ENCODE data around the gene OPN1MW3. TPM values are rescaled to one million over a fixed set of nuclear protein-coding genes. Genes with fewer than 3 reads are reported as not detected.
"Not testable (repeated sequence)": the region's sequence is repeated elsewhere in the genome, so short reads cannot be mapped to it uniquely, and the experiment has no call there.

OPN1MW3 gene
- total RNA-seq, 2 experiments from 2014 or later = not detected

GRCh38 chrX:154298312-154298711 lies 40.9 kb downstream of the OPN1MW3 start:
- peaks cover 10% of the 10 kb centered on the region for H3K4me1 ChIP-seq (ENCODE audit: insufficient read depth, low read length, poor library complexity, severe bottlenecking)
- DNase-seq (ENCODE audit: low spot score) = peak; percentile 37
- ChIA-PET CTCF (ENCODE audit: unreplicated experiment) (interaction anchor here (0.8 kb wide), 1 partner anchor 10 kb away, joined by 5 read pairs; no protein-coding TSS in a partner anchor), POLR2A (interaction anchor here (0.5 to 1.0 kb wide), 5 partner anchors 16 to 258 kb away, joined by 3 to 5 read pairs (median 3); no protein-coding TSS in a partner anchor)
- intact Hi-C loops (cut with micrococcal nuclease; ENCODE audit: unreplicated experiment) = no loop called here
- H3K79me2 ChIP-seq (ENCODE audit: insufficient read depth, low read depth, low read length) = no peaks in the 10 kb centered on the region
- H3K27ac ChIP-seq (ENCODE audit: low read depth, low read length, poor library complexity, severe bottlenecking) = peak overlapping the region; percentile 11
- TF ChIP-seq CTCF (conservative IDR thresholded peaks at IDR 0.05; ENCODE audit: low read length) (no peak), EZH2phosphoT487 (IDR thresholded peaks at IDR 0.05; ENCODE audit: borderline replicate concordance, low read depth, low read length) (no peak)
- H3K36me3 ChIP-seq (ENCODE audit: insufficient read depth, low read length) = no peaks in the 10 kb centered on the region
- H3K9me2 ChIP-seq (ENCODE audit: insufficient read depth, low read length) = no peaks in the 10 kb centered on the region
- BruUV-seq (replicated peaks) = no TSS peak
- no peak overlapping the region for H3K4me3 ChIP-seq (ENCODE audit: low read depth, low read length, poor library complexity, severe bottlenecking)
- no peaks in the 10 kb centered on the region for H4K20me1 ChIP-seq (ENCODE audit: insufficient read depth, low read length)
- H3K9me3 ChIP-seq (ENCODE audit: low read length) = no peaks in the 10 kb centered on the region
- no peak overlapping the region for H3K4me2 ChIP-seq (ENCODE audit: low read length)
- peak overlapping the region; percentile 51; the same call in 1 of the 2 replicates for H2AFZ ChIP-seq (ENCODE audit: low read length)

GRCh38 chrX:154300816-154301215 lies 43.4 kb downstream of the OPN1MW3 start:
- ChIA-PET POLR2A (no interaction called here), CTCF (ENCODE audit: unreplicated experiment) (no interaction called here)
- Histone ChIP-seq H3K9me3 (ENCODE audit: low read length) (no peaks in the 10 kb centered on the region), H3K79me2 (ENCODE audit: insufficient read depth, low read depth, low read length) (no peaks in the 10 kb centered on the region), H3K27ac (ENCODE audit: low read depth, low read length, poor library complexity, severe bottlenecking) (no peak overlapping the region), H3K36me3 (ENCODE audit: insufficient read depth, low read length) (no peaks in the 10 kb centered on the region), H3K9me2 (ENCODE audit: insufficient read depth, low read length) (no peaks in the 10 kb centered on the region), H4K20me1 (ENCODE audit: insufficient read depth, low read length) (no peaks in the 10 kb centered on the region), H3K4me1 (ENCODE audit: insufficient read depth, low read length, poor library complexity, severe bottlenecking) (peaks cover 10% of the 10 kb centered on the region), H3K4me3 (ENCODE audit: low read depth, low read length, poor library complexity, severe bottlenecking) (no peak overlapping the region), H2AFZ (ENCODE audit: low read length) (no peak overlapping the region), H3K4me2 (ENCODE audit: low read length) (no peak overlapping the region)
- intact Hi-C loops (cut with micrococcal nuclease; ENCODE audit: unreplicated experiment) = no loop called here
- no TSS peak for BruUV-seq (replicated peaks)
- TF ChIP-seq CTCF (conservative IDR thresholded peaks at IDR 0.05; ENCODE audit: low read length) (no peak), EZH2phosphoT487 (IDR thresholded peaks at IDR 0.05; ENCODE audit: borderline replicate concordance, low read depth, low read length) (no peak)
- DNase-seq (ENCODE audit: low spot score) = no peak

- BruUV-seq (replicated peaks); H3K27ac ChIP-seq (ENCODE audit: low read depth, low read length, poor library complexity, severe bottlenecking); POLR2A ChIA-PET; H2AFZ ChIP-seq (ENCODE audit: low read length); H3K36me3 ChIP-seq (ENCODE audit: insufficient read depth, low read length); H4K20me1 ChIP-seq (ENCODE audit: insufficient read depth, low read length); intact Hi-C loops (cut with micrococcal nuclease; ENCODE audit: unreplicated experiment); DNase-seq (ENCODE audit: low spot score); H3K9me3 ChIP-seq (ENCODE audit: low read length); H3K79me2 ChIP-seq (ENCODE audit: insufficient read depth, low read depth, low read length); H3K9me2 ChIP-seq (ENCODE audit: insufficient read depth, low read length); H3K4me2 ChIP-seq (ENCODE audit: low read length); H3K4me1 ChIP-seq (ENCODE audit: insufficient read depth, low read length, poor library complexity, severe bottlenecking); H3K4me3 ChIP-seq (ENCODE audit: low read depth, low read length, poor library complexity, severe bottlenecking); CTCF ChIA-PET (ENCODE audit: unreplicated experiment): not testable (repeated sequence)
Measured at GRCh38 chrX:154302998-154303397, 45.6 kb downstream of the OPN1MW3 start.
